ENCODE results near the gene GSTK1. TPM values are rescaled to one million over a fixed set of nuclear protein-coding genes. Genes with fewer than 3 reads are reported as not detected.

Gene GSTK1
- total RNA-seq, 2 experiments from 2014 or later: 245 to 259 TPM

- no peaks in the 10 kb centered on the region for H3K27me3 ChIP-seq (ENCODE audit: control insufficient read depth in 1 of 2, insufficient read depth in 2 of 2, low read length in 2 of 2)
- peaks cover 3% of the 10 kb centered on the region for H3K9me3 Mint-ChIP-seq
- no peak overlapping the region for H3K27ac ChIP-seq (ENCODE audit: low read depth in 1 of 2, low read length in 2 of 2)
- intact Hi-C loops (cut with DNase I, micrococcal nuclease): no loop called here
- no peak for DNase-seq
- no peaks in the 10 kb centered on the region for H3K36me3 Mint-ChIP-seq (ENCODE audit: low read depth)
- no peaks in the 10 kb centered on the region for H3K27me3 Mint-ChIP-seq
- peaks cover 28% of the 10 kb centered on the region for H3K4me1 ChIP-seq (ENCODE audit: insufficient read depth, low read length)
- H3K9me3 ChIP-seq (ENCODE audit: control insufficient read depth in 1 of 2, insufficient read depth in 1 of 2, low read length in 2 of 2): no peaks in the 10 kb centered on the region
- H3K27ac Mint-ChIP-seq: no peak overlapping the region
- ChIA-PET CTCF (interaction anchor here (0.7 to 1.5 kb wide), 2 partner anchors 15 to 45 kb away, joined by 3 to 5 read pairs; partner anchors contain the start of gene CASP2), POLR2A (interaction anchor here (1.0 to 1.6 kb wide), 3 partner anchors 15 to 45 kb away, joined by 3 to 6 read pairs (median 3); partner anchors contain the start of genes CASP2 and GSTK1)
- no peak overlapping the region for H3K4me3 ChIP-seq (ENCODE audit: low read length)
- no peak for ATAC-seq (ENCODE audit: poor library complexity)
- peaks cover 62% of the 10 kb centered on the region for H3K4me1 Mint-ChIP-seq (ENCODE audit: low read depth)
- H3K36me3 ChIP-seq (ENCODE audit: insufficient read depth, low read length): no peaks in the 10 kb centered on the region
- no peak for TF ChIP-seq CTCF (IDR thresholded peaks at IDR 0.05)
- no peak overlapping the region for H3K4me3 Mint-ChIP-seq
Observed at GRCh38 chr7:143243614-143244013, 19.6 kb upstream of the GSTK1 start.

GRCh38 chr7:143244321-143244720, 18.9 kb upstream of the GSTK1 start:
- H3K36me3 ChIP-seq (ENCODE audit: insufficient read depth, low read length): no peaks in the 10 kb centered on the region
- Mint-ChIP-seq H3K4me3 (no peak overlapping the region), H3K27ac (peak overlapping the region; percentile 61), H3K4me1 (ENCODE audit: low read depth) (peaks cover 69% of the 10 kb centered on the region), H3K36me3 (ENCODE audit: low read depth) (peaks cover 4% of the 10 kb centered on the region), H3K27me3 (no peaks in the 10 kb centered on the region), H3K9me3 (peaks cover 3% of the 10 kb centered on the region)
- peaks cover 35% of the 10 kb centered on the region for H3K4me1 ChIP-seq (ENCODE audit: insufficient read depth, low read length)
- no peak for ATAC-seq (ENCODE audit: poor library complexity)
- ChIA-PET CTCF (interaction anchor here (1.0 to 1.5 kb wide), 3 partner anchors 12 to 44 kb away, joined by 3 read pairs; partner anchors contain the start of gene CASP2), POLR2A (interaction anchor here (1.3 to 1.6 kb wide), 2 partner anchors 11 to 44 kb away, joined by 3 to 4 read pairs; partner anchors contain the start of gene CASP2)
- no peaks in the 10 kb centered on the region for H3K27me3 ChIP-seq (ENCODE audit: control insufficient read depth in 1 of 2, insufficient read depth in 2 of 2, low read length in 2 of 2)
- TF ChIP-seq CTCF (IDR thresholded peaks at IDR 0.05): no peak
- H3K27ac ChIP-seq (ENCODE audit: low read depth in 1 of 2, low read length in 2 of 2): no peak overlapping the region
- DNase-seq: no peak
- H3K9me3 ChIP-seq (ENCODE audit: control insufficient read depth in 1 of 2, insufficient read depth in 1 of 2, low read length in 2 of 2): peaks cover 0 to 6% of the 10 kb centered on the region in 2 experiments
- no peak overlapping the region for H3K4me3 ChIP-seq (ENCODE audit: low read length)
- intact Hi-C loops (cut with DNase I, micrococcal nuclease): no loop called here

- ChIA-PET POLR2A (interaction anchor here (0.8 to 1.6 kb wide), 4 partner anchors 10 to 43 kb away, joined by 3 to 6 read pairs (median 4); partner anchors contain the start of genes CASP2 and GSTK1), CTCF (interaction anchor here (0.6 to 1.2 kb wide), 5 partner anchors 11 to 135 kb away, joined by 3 to 4 read pairs (median 3); partner anchors contain the start of gene CASP2)
- H3K27ac Mint-ChIP-seq: peak overlapping the region; percentile 61
- intact Hi-C loops (cut with DNase I, micrococcal nuclease): no loop called here
- no peaks in the 10 kb centered on the region for H3K27me3 ChIP-seq (ENCODE audit: control insufficient read depth in 1 of 2, insufficient read depth in 2 of 2, low read length in 2 of 2)
- peaks cover 40% of the 10 kb centered on the region for H3K4me1 ChIP-seq (ENCODE audit: insufficient read depth, low read length)
- H3K36me3 ChIP-seq (ENCODE audit: insufficient read depth, low read length): no peaks in the 10 kb centered on the region
- H3K27ac ChIP-seq (ENCODE audit: low read depth in 1 of 2, low read length in 2 of 2): peak overlapping the region in 1 of 2 donors; percentile 50
- no peak for TF ChIP-seq CTCF (IDR thresholded peaks at IDR 0.05)
- ATAC-seq (ENCODE audit: poor library complexity) (peak; percentile 28), DNase-seq (peak in 2 of 14 experiments; percentile 27 to 43)
- H3K4me1 Mint-ChIP-seq (ENCODE audit: low read depth): peaks cover 77% of the 10 kb centered on the region
- H3K36me3 Mint-ChIP-seq (ENCODE audit: low read depth): peaks cover 11% of the 10 kb centered on the region
- H3K4me3 ChIP-seq (ENCODE audit: low read length): no peak overlapping the region
- H3K4me3 Mint-ChIP-seq: no peak overlapping the region
- no peaks in the 10 kb centered on the region for H3K27me3 Mint-ChIP-seq
- H3K9me3 Mint-ChIP-seq: peaks cover 6% of the 10 kb centered on the region
- H3K9me3 ChIP-seq (ENCODE audit: control insufficient read depth in 1 of 2, insufficient read depth in 1 of 2, low read length in 2 of 2): peaks cover 0 to 6% of the 10 kb centered on the region in 2 experiments
Observed at GRCh38 chr7:143245123-143245522, 18.1 kb upstream of the GSTK1 start.
